Measurements from ENCODE around the gene C3.

DNA sequence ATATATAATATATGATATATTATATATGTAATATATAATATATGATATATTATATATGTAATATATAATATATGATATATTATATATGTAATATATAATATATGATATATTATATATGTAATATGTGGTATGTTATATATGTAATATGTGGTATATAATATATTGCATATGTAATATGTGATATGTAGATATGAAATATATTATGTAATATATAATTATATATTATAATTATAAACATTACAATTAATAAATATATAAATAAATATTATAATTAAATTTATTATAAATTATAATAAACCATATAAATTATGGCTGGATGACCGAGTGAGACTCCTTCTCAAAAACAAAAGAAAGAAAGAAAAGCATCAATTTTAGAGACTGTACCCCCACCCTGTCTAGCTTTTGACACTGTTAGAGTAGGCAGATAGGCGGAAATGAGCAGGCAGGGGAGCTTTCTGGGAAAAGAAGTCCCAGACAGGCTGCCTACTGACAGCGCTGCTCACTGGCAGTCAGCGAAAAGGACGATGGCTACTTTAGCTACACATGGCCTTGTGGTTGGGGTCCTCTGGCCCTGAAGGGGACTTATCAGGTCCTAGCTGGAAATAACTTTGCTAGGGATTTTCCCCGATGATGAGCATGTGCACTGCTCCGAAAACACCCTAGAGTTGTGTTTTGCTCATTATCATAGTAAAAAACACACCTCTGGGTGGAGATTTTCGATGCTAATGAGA lies 19.7 kb downstream of the C3 start:
- TF ChIP-seq, protein P1, sequence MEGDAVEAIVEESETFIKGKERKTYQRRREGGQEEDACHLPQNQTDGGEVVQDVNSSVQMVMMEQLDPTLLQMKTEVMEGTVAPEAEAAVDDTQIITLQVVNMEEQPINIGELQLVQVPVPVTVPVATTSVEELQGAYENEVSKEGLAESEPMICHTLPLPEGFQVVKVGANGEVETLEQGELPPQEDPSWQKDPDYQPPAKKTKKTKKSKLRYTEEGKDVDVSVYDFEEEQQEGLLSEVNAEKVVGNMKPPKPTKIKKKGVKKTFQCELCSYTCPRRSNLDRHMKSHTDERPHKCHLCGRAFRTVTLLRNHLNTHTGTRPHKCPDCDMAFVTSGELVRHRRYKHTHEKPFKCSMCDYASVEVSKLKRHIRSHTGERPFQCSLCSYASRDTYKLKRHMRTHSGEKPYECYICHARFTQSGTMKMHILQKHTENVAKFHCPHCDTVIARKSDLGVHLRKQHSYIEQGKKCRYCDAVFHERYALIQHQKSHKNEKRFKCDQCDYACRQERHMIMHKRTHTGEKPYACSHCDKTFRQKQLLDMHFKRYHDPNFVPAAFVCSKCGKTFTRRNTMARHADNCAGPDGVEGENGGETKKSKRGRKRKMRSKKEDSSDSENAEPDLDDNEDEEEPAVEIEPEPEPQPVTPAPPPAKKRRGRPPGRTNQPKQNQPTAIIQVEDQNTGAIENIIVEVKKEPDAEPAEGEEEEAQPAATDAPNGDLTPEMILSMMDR (optimal IDR thresholded peaks at IDR 0.05 in 1 of 3, IDR thresholded peaks at IDR 0.05 in 1 of 3, conservative IDR thresholded peaks at IDR 0.05 in 1 of 3; ENCODE audit: extremely low read depth in 1 of 3, insufficient read depth in 2 of 3, low read length in 3 of 3) = no peak
- no peak for TF ChIP-seq EZH2 (IDR thresholded peaks at IDR 0.05; ENCODE audit: low read length)

All from keratinocyte (primary cell).